AG04450 (cell line): Measurements from ENCODE around the gene ZNF207. TPM values are rescaled to one million over a fixed set of nuclear protein-coding genes. Genes with fewer than 3 reads are reported as not detected.

ENCODE experiments used
- CTCF ChIA-PET: fragments of 300-600, 350-600 bp; formaldehyde crosslinking; extraction: SDS; loops from one replicate; lab custom pipeline; 2022; ENCODE audit warnings: antibody characterized with exemption, inconsistent platforms; lab: Charles Lee
- POLR2A ChIA-PET: fragments of 350-600 bp; formaldehyde crosslinking; extraction: SDS; loops from one replicate; lab custom pipeline; 2021; ENCODE audit warnings: antibody characterized with exemption, inconsistent platforms; lab: Yijun Ruan, JAX
- DNase-seq: peaks from one replicate; pipeline ENCODE4 v3.0.0-alpha.2; 2011; ENCODE audit warnings: low read depth, low spot score
- H3K27ac ChIP-seq: one replicate; pipeline ENCODE4 v1.5.1; 2012; ENCODE audit warnings: low read depth, low read length, control low read depth
- H3K27me3 ChIP-seq: one replicate; pipeline ENCODE4 v1.6.0; 2012; ENCODE audit warnings: low read length; ENCODE audit not compliant: control insufficient read depth, insufficient read depth
- H3K4me3 ChIP-seq: 2 replicates; pipeline ENCODE4 v1.5.1; 2011; ENCODE audit warnings: mild to moderate bottlenecking, low read depth, low read length, control low read depth
- H3K9me3 ChIP-seq: 2 replicates; pipeline ENCODE4 v1.5.1; 2012; ENCODE audit warnings: low read length; ENCODE audit not compliant: control insufficient read depth, insufficient read depth
- polyA plus RNA-seq: library from polyadenylated mRNA; depleted of rRNA; stranded (reverse); fragments of >200 nt; gene quantifications from 2 replicates; pipeline ENCODE4 v1.2.3, GENCODE V29; 2011
- TF ChIP-seq, protein P1 (sequence below): IDR thresholded peaks from 2 replicates; pipeline ENCODE4 v1.5.1; 2011; ENCODE audit warnings: low read depth, low read length, control low read depth, inconsistent platforms

ZNF207 gene
- polyA plus RNA-seq, 1 experiment: 239 TPM

DNA sequence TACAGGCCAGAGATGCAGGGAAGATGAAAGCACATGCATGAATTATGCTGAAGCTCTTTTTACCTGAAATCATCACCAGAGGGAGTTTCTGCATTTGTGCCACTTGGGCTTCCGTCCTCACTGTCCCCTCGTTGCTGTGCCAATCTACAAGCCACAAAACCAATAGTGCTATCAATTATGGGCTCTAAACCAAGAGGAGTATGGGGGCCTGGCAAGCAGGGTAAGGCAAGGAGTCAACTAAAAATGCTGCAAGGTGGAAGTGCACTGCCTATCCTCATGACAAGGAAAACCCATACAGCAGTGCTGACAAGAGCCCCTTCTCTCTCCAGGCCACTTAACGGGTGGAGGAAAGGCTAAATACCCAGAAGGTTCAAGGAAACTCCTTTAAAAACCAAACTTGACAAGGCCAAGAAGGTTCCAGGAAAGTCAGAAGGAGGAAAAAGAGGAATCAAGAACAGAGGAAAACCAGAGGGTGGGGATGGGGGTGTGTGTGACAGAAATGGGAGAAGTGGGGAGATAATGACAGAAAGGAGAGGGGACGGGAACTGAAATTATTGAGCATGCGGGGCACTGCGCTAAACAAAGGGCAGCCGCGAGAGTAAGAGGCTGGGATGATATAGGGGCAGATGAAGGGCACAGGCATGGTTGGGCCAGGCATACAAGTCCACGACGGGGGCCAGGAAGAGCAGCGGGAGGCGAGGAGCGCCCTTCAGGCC lies 8.7 kb upstream of the ZNF207 start:
- H3K9me3 ChIP-seq: no peaks in the 10 kb centered on the region; the same call in 1 of the 2 replicates
- H3K27me3 ChIP-seq: no peaks in the 10 kb centered on the region
- H3K27ac ChIP-seq: peak overlapping the region; percentile 57
- POLR2A ChIA-PET: interaction anchor here (1.0 kb wide), 1 partner anchor 10 kb away, joined by 6 read pairs; no protein-coding TSS in a partner anchor
- peak overlapping the region; percentile 72 for H3K4me3 ChIP-seq
- no peak for DNase-seq
- CTCF ChIA-PET: interaction anchor here (0.6 to 0.7 kb wide), 2 partner anchors 22 to 135 kb away, joined by 3 to 6 read pairs; no protein-coding TSS in a partner anchor
- TF ChIP-seq, protein P1, sequence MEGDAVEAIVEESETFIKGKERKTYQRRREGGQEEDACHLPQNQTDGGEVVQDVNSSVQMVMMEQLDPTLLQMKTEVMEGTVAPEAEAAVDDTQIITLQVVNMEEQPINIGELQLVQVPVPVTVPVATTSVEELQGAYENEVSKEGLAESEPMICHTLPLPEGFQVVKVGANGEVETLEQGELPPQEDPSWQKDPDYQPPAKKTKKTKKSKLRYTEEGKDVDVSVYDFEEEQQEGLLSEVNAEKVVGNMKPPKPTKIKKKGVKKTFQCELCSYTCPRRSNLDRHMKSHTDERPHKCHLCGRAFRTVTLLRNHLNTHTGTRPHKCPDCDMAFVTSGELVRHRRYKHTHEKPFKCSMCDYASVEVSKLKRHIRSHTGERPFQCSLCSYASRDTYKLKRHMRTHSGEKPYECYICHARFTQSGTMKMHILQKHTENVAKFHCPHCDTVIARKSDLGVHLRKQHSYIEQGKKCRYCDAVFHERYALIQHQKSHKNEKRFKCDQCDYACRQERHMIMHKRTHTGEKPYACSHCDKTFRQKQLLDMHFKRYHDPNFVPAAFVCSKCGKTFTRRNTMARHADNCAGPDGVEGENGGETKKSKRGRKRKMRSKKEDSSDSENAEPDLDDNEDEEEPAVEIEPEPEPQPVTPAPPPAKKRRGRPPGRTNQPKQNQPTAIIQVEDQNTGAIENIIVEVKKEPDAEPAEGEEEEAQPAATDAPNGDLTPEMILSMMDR: peak; percentile 33

DNA sequence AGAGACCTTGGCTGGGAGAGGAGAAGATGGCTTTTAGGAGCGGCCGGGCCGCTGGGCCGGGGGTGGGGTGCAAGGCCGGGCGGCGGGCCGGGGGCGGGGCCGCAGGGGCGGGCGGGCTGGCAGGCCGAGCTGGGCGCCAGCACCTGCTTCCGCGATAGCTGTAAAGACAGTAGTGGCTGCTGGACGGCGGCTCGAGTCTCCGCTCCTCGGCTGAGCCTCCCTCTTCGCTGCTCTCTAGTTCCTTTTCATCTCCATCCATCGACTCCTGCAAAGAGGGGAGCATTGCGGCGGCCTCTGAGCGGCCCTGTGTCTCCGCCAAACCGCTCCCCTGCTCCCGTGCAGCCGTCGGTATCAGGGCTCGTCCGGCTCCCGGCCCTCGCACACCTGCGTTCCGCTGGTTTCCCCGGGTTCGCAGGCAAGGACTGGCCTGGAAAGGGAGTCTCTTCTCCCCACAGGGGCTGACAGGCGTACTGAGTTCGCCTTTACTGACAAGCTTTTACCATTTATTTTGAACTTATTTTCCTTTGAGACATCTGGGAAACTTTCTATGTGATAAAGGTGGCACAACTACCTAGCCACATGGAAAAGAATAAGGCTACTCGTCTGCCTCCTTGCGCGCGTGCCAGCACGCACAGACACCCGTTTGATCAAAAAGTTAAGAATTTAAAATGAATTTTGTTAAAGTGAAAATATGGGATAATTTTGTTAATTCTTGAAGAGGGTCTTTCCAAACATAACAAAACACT lies 7.9 kb upstream of the ZNF207 start, which contains the start of gene C17orf75:
TSS of gene C17orf75 (minus strand) at position 317 of the 746 bp plus-strand sequence. CDS start at position 283, 34 bp downstream.
- no peaks in the 10 kb centered on the region; the same call in 1 of the 2 replicates for H3K9me3 ChIP-seq
- TF ChIP-seq, protein P1: no peak
- H3K27ac ChIP-seq: peak within 1 kb of the TSS; percentile 57
- peak within 1 kb of the TSS; percentile 72 for H3K4me3 ChIP-seq
- POLR2A ChIA-PET: interaction anchor here (0.6 to 1.0 kb wide), 2 partner anchors 9 to 48 kb away, joined by 4 to 6 read pairs; no protein-coding TSS in a partner anchor
- DNase-seq: no peak
- CTCF ChIA-PET: interaction anchor here (0.7 kb wide), 1 partner anchor 57 kb away, joined by 4 read pairs; no protein-coding TSS in a partner anchor
- H3K27me3 ChIP-seq: no peaks in the 10 kb centered on the region

DNA sequence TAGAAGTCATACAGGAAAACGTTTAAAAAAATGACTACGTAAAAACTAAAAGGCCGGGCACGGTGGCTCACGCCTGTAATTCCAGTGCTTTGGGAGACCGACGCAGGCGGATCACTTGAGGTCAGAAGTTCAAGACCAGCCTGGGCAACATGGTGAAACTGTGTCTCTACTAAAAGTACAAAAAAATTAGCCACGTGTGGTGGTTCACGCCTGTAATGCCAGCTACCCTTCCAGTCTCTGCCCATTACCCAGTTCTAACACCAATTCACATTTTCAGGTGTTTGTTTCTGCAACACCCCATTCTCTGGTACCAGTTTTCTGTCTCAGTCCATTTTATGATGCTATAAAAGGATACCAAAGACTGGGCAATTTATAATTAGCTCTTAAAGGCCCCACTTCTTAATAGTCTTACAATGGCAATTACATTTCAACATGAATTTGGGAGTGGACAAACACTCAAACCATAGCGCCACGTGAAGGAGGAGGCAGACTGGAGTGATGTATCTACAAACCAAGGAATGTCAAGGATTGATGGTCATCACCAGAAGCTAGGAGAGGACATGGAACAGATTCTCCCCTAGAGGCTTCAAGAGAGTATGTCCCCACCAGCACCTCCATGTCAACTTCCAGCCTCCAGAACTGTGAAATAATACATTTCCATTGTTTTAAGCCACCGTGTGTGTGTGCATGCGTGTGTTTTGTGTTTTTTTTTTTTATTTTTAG lies 7.2 kb upstream of the ZNF207 start:
- no peak overlapping the region for H3K4me3 ChIP-seq
- CTCF ChIA-PET: no interaction called here
- H3K9me3 ChIP-seq: no peaks in the 10 kb centered on the region
- POLR2A ChIA-PET: interaction anchor here (0.6 kb wide), 1 partner anchor 49 kb away, joined by 4 read pairs; no protein-coding TSS in a partner anchor
- no peaks in the 10 kb centered on the region for H3K27me3 ChIP-seq
- H3K27ac ChIP-seq: no peak overlapping the region
- TF ChIP-seq, protein P1: peak; percentile 2; the same call in 1 of the 2 replicates
- no peak for DNase-seq

DNA sequence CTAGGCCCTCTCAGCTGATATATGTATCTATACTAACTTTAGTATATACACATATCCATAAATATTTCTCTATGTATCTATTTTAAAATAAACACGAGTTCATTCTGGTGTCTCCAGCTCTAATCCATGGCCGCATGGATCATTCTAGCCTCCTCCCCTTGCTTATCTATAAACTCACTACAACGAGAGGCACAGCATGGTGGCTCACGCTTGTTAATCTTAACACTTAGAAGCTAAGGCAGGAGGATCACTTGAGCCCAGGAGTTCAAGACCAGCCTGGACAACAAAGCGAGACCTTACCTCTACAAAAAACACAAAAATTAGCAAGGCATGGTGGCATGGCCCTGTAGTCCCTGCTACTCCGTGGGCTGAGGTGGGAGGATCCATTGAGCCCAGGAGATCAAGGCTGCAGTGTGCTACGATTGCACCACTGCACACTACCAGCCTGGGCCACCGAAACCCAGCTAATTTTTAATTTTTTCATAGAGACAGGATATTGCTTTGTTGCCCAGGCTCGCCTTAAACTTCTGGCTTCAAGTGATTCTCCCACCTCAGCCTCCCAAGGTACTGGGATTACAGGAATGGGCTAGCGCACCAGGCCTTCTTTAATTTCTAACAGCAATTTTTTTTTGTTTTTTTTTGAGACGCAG lies 3.9 kb upstream of the ZNF207 start:
- POLR2A ChIA-PET: no interaction called here
- no peak for DNase-seq
- CTCF ChIA-PET: no interaction called here
- peaks cover 4% of the 10 kb centered on the region; the same call in 1 of the 2 replicates for H3K9me3 ChIP-seq
- H3K4me3 ChIP-seq: no peak overlapping the region
- H3K27me3 ChIP-seq: no peaks in the 10 kb centered on the region
- no peak overlapping the region for H3K27ac ChIP-seq
- TF ChIP-seq, protein P1: no peak
